Stomach (tissue), 9 donors: Measurements from ENCODE around the gene PRR15L. TPM values are rescaled to one million over a fixed set of nuclear protein-coding genes. Genes with fewer than 3 reads are reported as not detected.
A peak's percentile ranks its signal among the peaks of the same experiment; 100 is the strongest.

ENCODE experiments used
- DNase-seq, 2 donors: peaks; one replicate each; pipeline versions ENCODE4 v3.0.0 to v3.0.0-alpha.2; 2013 to 2019
- H3K27ac ChIP-seq, 5 donors: fragments of 200-600 bp in 4 of 5; sonication (generic) in 4 of 5; one replicate each; pipeline ENCODE4 v1.5.1; 2013 to 2019; ENCODE audit warnings: mild to moderate bottlenecking in 1 of 5, moderate library complexity in 1 of 5
- H3K27me3 ChIP-seq, 3 donors: fragments of 200-600 bp; sonication (generic); one replicate each; pipeline ENCODE4 v1.5.1; 2017 to 2019; ENCODE audit warnings: mixed run types in 1 of 3
- H3K36me3 ChIP-seq, 4 donors: fragments of 200-600 bp; sonication (generic); 1 replicate in 3 of 4; 2 replicates in 1 of 4; pipeline ENCODE4 v1.5.1; 2016 to 2019
- H3K4me1 ChIP-seq, 4 donors: fragments of 200-600 bp; sonication (generic); one replicate each; pipeline ENCODE4 v1.5.1; 2016 to 2019
- H3K4me3 ChIP-seq, 4 donors: fragments of 200-600 bp; sonication (generic) in 3 of 4; one replicate each; pipeline ENCODE4 v1.5.1; 2016 to 2019; ENCODE audit warnings: mild to moderate bottlenecking in 1 of 4
- H3K9me3 ChIP-seq, 4 donors: fragments of 200-600 bp; sonication (generic); one replicate each; pipeline ENCODE4 v1.5.1; 2016 to 2019
- CTCF ChIP-seq, 7 experiments: fragments of 450-650 bp in 4 of 7; fragments of 200-600 bp in 3 of 7; sonication (generic) in 3 of 7; IDR thresholded peaks; one replicate each; pipeline ENCODE4 v1.5.1; 2016 to 2019; ENCODE audit warnings: antibody characterized with exemption in 7 of 7, control low read depth in 2 of 7, mild to moderate bottlenecking in 1 of 7
- EP300 ChIP-seq: sonication (generic); formaldehyde crosslinking; IDR thresholded peaks from one replicate; pipeline ENCODE4 v1.6.1; 2017; ENCODE audit warnings: antibody characterized with exemption
- POLR2A ChIP-seq, 4 donors: fragments of 450-650 bp; IDR thresholded peaks; one replicate each; pipeline ENCODE4 v1.6.1; 2016; ENCODE audit warnings: antibody characterized with exemption in 4 of 4, control low read depth in 2 of 4, mild to moderate bottlenecking in 1 of 4, moderate library complexity in 1 of 4
- POLR2AphosphoS5 ChIP-seq, 3 donors: sonication (generic); formaldehyde crosslinking; IDR thresholded peaks; one replicate each; pipeline ENCODE4 v1.6.1; 2016; ENCODE audit warnings: antibody characterized with exemption in 3 of 3
- WGBS, 5 donors: extraction: QIAGEN DNeasy Blood & Tissue Kit in 3 of 5; methylation state at CpG; one replicate each; pipeline versions ENCODE4 v1.1.5 to v1.1.7; 2013 to 2018; 5-methylcytosine and 5-hydroxymethylcytosine counted together
- intact Hi-C: fragments of 100-400 bp; cut with DNase I; formaldehyde crosslinking; loops from one replicate; pipeline ENCODE4 v1.15.1; 2023; ENCODE audit warnings: low total_unique reads
- polyA plus RNA-seq, 3 donors: library from polyadenylated mRNA; stranded (reverse); fragments of 200-250 nt; gene quantifications; one replicate each; pipeline ENCODE4 v1.2.3, GENCODE V29; 2013
- total RNA-seq, 5 donors: library from RNA; depleted of rRNA; stranded (reverse); fragments of >200 nt; gene quantifications; one replicate each; pipeline versions ENCODE4 v1.1.0 to v1.2.3, GENCODE V29; 2014 to 2016
- donor health status: healthy with polysubstance abuse.
- donor health status: Bipolar disorder and iron deficiency.
- donor health status: healthy.

The PRR15L gene
- total and polyA plus RNA-seq, 8 donors: 23.9 to 102 (median 74.7) TPM

GRCh38 chr17:47962901-47963300, 5.2 kb upstream of the PRR15L start:
- Histone ChIP-seq H3K9me3 (no peaks in the 10 kb centered on the region), H3K27me3 (no peaks in the 10 kb centered on the region), H3K4me1 (peaks cover 21 to 50% (median 33%) of the 10 kb centered on the region in 4 donors), H3K36me3 (no peaks in the 10 kb centered on the region), H3K4me3 (no peak overlapping the region), H3K27ac (no peak overlapping the region)
- TF ChIP-seq EP300 (no peak), CTCF (IDR thresholded peaks at IDR 0.05) (no peak), POLR2AphosphoS5 (IDR thresholded peaks at IDR 0.05) (no peak), POLR2A (IDR thresholded peaks at IDR 0.05) (no peak)
- DNase-seq: no peak
- intact Hi-C loops: no loop called here
- 78 to 100% (median 95%) methylated on average over 3 of the region's 3 CpGs for WGBS, 5 donors

GRCh38 chr17:47961406-47961805, 3.7 kb upstream of the PRR15L start:
- no peak overlapping the region for H3K4me3 ChIP-seq
- H3K27ac ChIP-seq: peak overlapping the region in 4 of 5 donors; percentile 9 to 94 (median 90)
- intact Hi-C loops: no loop called here
- H3K9me3 ChIP-seq: no peaks in the 10 kb centered on the region
- H3K4me1 ChIP-seq: peaks cover 20 to 36% (median 26%) of the 10 kb centered on the region in 4 donors
- H3K27me3 ChIP-seq: no peaks in the 10 kb centered on the region
- no peak for TF ChIP-seq POLR2AphosphoS5 (IDR thresholded peaks at IDR 0.05)
- no peak for TF ChIP-seq CTCF (IDR thresholded peaks at IDR 0.05)
- TF ChIP-seq POLR2A (IDR thresholded peaks at IDR 0.05): no peak
- 80 to 91% (median 84%) methylated on average over 6 of the region's 6 CpGs for WGBS, 5 donors
- no peaks in the 10 kb centered on the region for H3K36me3 ChIP-seq
- no peak for DNase-seq

GRCh38 chr17:47959825-47960655, 2.4 kb upstream of the PRR15L start:
- no peaks in the 10 kb centered on the region for H3K36me3 ChIP-seq
- intact Hi-C loops: no loop called here
- no peaks in the 10 kb centered on the region for H3K9me3 ChIP-seq
- WGBS, 5 donors: 35 to 52% (median 42%) methylated on average over 8 of the region's 8 CpGs
- no peak overlapping the region for H3K4me3 ChIP-seq
- peak; percentile 78 to 82 for DNase-seq
- peaks cover 15 to 31% (median 23%) of the 10 kb centered on the region in 4 donors for H3K4me1 ChIP-seq
- H3K27me3 ChIP-seq: no peaks in the 10 kb centered on the region
- H3K27ac ChIP-seq: peak overlapping the region; percentile 62 to 94 (median 91)
- TF ChIP-seq POLR2AphosphoS5 (IDR thresholded peaks at IDR 0.05) (peak in 2 of 3 donors; percentile 66 to 72), POLR2A (IDR thresholded peaks at IDR 0.05) (peak in 1 of 4 donors; percentile 19), CTCF (IDR thresholded peaks at IDR 0.05) (no peak), EP300 (no peak)

- TF ChIP-seq POLR2AphosphoS5 (IDR thresholded peaks at IDR 0.05): peak in 2 of 3 donors; percentile 9 to 29
- TF ChIP-seq POLR2A (IDR thresholded peaks at IDR 0.05): no peak
- Histone ChIP-seq H3K4me3 (peak overlapping the region; percentile 44 to 57 (median 48)), H3K27ac (peak overlapping the region; percentile 89 to 95 (median 94)), H3K36me3 (peaks cover 0 to 24% (median 14%) of the 10 kb centered on the region in 4 donors), H3K27me3 (no peaks in the 10 kb centered on the region), H3K9me3 (no peaks in the 10 kb centered on the region), H3K4me1 (peaks cover 21 to 43% (median 34%) of the 10 kb centered on the region in 4 donors)
- DNase-seq: peak in 1 of 2 donors; percentile 75
- intact Hi-C loops: no loop called here
- 22 to 60% (median 34%) methylated on average over 3 to 4 of the region's 4 CpGs for WGBS, 5 donors
Measured at GRCh38 chr17:47956791-47957590, 692 bp downstream of the PRR15L start.
